ENCODE measurements around the gene SLC5A10.
"Not testable (repeated sequence)": the region's sequence is repeated elsewhere in the genome, so short reads cannot be mapped to it uniquely, and the experiment has no call there.

DNA sequence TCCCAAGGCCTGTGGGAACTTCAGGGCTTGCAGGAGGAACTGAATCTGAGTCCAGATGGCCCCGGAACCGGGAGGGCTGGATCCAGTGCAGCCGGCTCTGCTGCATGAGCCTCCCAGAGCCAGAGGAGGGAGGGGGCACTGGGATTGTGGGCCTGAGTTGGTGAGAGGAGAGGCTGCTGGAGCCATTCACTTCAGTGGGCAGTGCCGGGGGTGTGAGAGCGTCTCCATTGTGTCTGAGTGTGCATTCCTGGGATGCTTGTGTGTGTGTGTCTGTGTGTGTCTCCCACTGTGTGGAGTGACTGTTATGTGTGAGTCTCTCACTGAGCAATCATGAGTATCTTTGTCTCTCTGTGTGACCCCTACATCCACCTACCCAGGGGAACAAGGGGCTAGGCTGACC, 77.8 kb downstream of the SLC5A10 start:
- TF ChIP-seq TAF1 (IDR thresholded peaks at IDR 0.05; ENCODE audit: borderline replicate concordance, low read depth, low read length); POLR2AphosphoS5 (IDR thresholded peaks at IDR 0.05; ENCODE audit: low read depth, low read length); POLR2A (IDR thresholded peaks at IDR 0.05; ENCODE audit: low read depth, low read length): not testable (repeated sequence)
